HCT116 (cell line): Measurements from ENCODE around the gene PPP2R5A.

Experiments
- CEBPB ChIP-seq: IDR thresholded peaks from 2 replicates; pipeline ENCODE4 v1.6.1; 2012; ENCODE audit warnings: low read depth
- CTCF ChIP-seq, 3 experiments: fragments of 200-600 bp in 1 of 3; sonication (generic) in 1 of 3; IDR thresholded peaks in 2 of 3; conservative IDR thresholded peaks in 1 of 3; 2 replicates each; pipeline ENCODE4 v1.5.1; 2012 to 2017; ENCODE audit warnings: low read depth in 2 of 3, low read length in 2 of 3, antibody characterized with exemption in 1 of 3, borderline replicate concordance in 1 of 3, control low read depth in 1 of 3, mild to moderate bottlenecking in 1 of 3, mixed read lengths in 1 of 3, mixed run types in 1 of 3, moderate library complexity in 1 of 3; ENCODE audit not compliant: insufficient read depth in 1 of 3
- ELF1 ChIP-seq: IDR thresholded peaks from 2 replicates; pipeline ENCODE4 v1.6.1; 2012; ENCODE audit warnings: low read depth, borderline replicate concordance
- EZH2 ChIP-seq: fragments of 200-600 bp; sonication (generic); IDR thresholded peaks from 2 replicates; pipeline ENCODE4 v1.6.1; 2017; ENCODE audit warnings: antibody characterized with exemption, mixed run types
- POLR2A ChIP-seq: IDR thresholded peaks from 2 replicates; pipeline ENCODE4 v1.7.0; 2011; ENCODE audit warnings: borderline replicate concordance; ENCODE audit not compliant: insufficient read depth, insufficient read length; ENCODE audit errors: extremely low read depth
- POLR2AphosphoS5 ChIP-seq: IDR thresholded peaks from 2 replicates; pipeline ENCODE4 v1.6.1; 2011; ENCODE audit warnings: mild to moderate bottlenecking, low read depth, low read length, moderate library complexity
- REST ChIP-seq: IDR thresholded peaks from 2 replicates; pipeline ENCODE4 v1.6.1; 2012; ENCODE audit warnings: low read depth
- SIN3A ChIP-seq: IDR thresholded peaks from 2 replicates; pipeline ENCODE4 v1.6.1; 2012; ENCODE audit warnings: low read depth
- SP1 ChIP-seq: IDR thresholded peaks from 2 replicates; pipeline ENCODE4 v1.6.1; 2012; ENCODE audit warnings: low read depth
- YY1 ChIP-seq: IDR thresholded peaks from 2 replicates; pipeline ENCODE4 v1.6.1; 2011; ENCODE audit warnings: low read length, low read depth, moderate library complexity, mild to moderate bottlenecking; ENCODE audit not compliant: insufficient replicate concordance; ENCODE audit errors: extremely low read depth
- ZBTB33 ChIP-seq: IDR thresholded peaks from 2 replicates; pipeline ENCODE4 v1.6.1; 2011; ENCODE audit warnings: mild to moderate bottlenecking, low read length, moderate library complexity; ENCODE audit not compliant: insufficient replicate concordance; ENCODE audit errors: extremely low read depth
- ZFX ChIP-seq: fragments of 450-650 bp; IDR thresholded peaks from 2 replicates; pipeline ENCODE4 v1.6.1; 2017
- ZNF274 ChIP-seq: fragments of 200-500 bp; sonication (Bioruptor generic); IDR thresholded peaks from 2 replicates; pipeline ENCODE4 v1.6.1; 2014; ENCODE audit warnings: mild to moderate bottlenecking, low read depth, low read length, inconsistent platforms

GRCh38 chr1:212313616-212314015, 28.4 kb downstream of the PPP2R5A start:
- TF ChIP-seq CTCF (IDR thresholded peaks at IDR 0.05 in 2 of 3, conservative IDR thresholded peaks at IDR 0.05 in 1 of 3; ENCODE audit: borderline replicate concordance in 1 of 3, insufficient read depth in 1 of 3, low read depth in 2 of 3, low read length in 2 of 3) (no peak), POLR2A (no peak), POLR2AphosphoS5 (no peak), ZBTB33 (no peak), REST (no peak), SP1 (no peak), EZH2 (no peak), CEBPB (no peak), ZNF274 (no peak), ZFX (no peak), YY1 (no peak), ELF1 (no peak), SIN3A (no peak)
